Spleen (tissue), 11 donors: ENCODE measurements around the gene GMDS. TPM values are rescaled to one million over a fixed set of nuclear protein-coding genes. Genes with fewer than 3 reads are reported as not detected.

ENCODE experiments used
- DNase-seq: peaks from one replicate; pipeline ENCODE4 v3.0.0-alpha.2; 2020
- H3K27ac ChIP-seq, 8 donors: fragments of 200-600 bp; sonication (generic) in 7 of 8; 1 replicate in 4 of 8; 2 replicates in 4 of 8; pipeline versions ENCODE4 v1.5.0 to v1.8.0; 2016 to 2021; ENCODE audit warnings: inconsistent platforms in 4 of 8, mild to moderate bottlenecking in 4 of 8, moderate library complexity in 1 of 8
- H3K27me3 ChIP-seq, 7 donors: fragments of 200-600 bp; sonication (generic) in 6 of 7; replicated peaks in 1 of 7; 1 replicate in 4 of 7; 2 replicates in 3 of 7; pipeline versions ENCODE4 v1.5.0 to v1.8.0; 2016 to 2021; ENCODE audit warnings: inconsistent platforms in 3 of 7, mild to moderate bottlenecking in 1 of 7
- H3K36me3 ChIP-seq, 6 donors: fragments of 200-600 bp; sonication (generic) in 5 of 6; 1 replicate in 4 of 6; 2 replicates in 2 of 6; pipeline versions ENCODE4 v1.5.0 to v1.8.0; 2016 to 2021; ENCODE audit warnings: inconsistent platforms in 2 of 6
- H3K4me1 ChIP-seq, 6 donors: fragments of 200-600 bp; sonication (generic) in 5 of 6; 1 replicate in 3 of 6; 2 replicates in 3 of 6; pipeline versions ENCODE4 v1.5.0 to v1.8.0; 2016 to 2021; ENCODE audit warnings: inconsistent platforms in 3 of 6
- H3K4me3 ChIP-seq, 8 donors: fragments of 200-600 bp; sonication (generic) in 7 of 8; 1 replicate in 4 of 8; 2 replicates in 4 of 8; pipeline versions ENCODE4 v1.5.0 to v1.8.0; 2016 to 2021; ENCODE audit warnings: inconsistent platforms in 4 of 8, mild to moderate bottlenecking in 4 of 8, moderate library complexity in 2 of 8
- H3K9me3 ChIP-seq, 8 donors: fragments of 200-600 bp; sonication (generic) in 7 of 8; 1 replicate in 4 of 8; 2 replicates in 4 of 8; pipeline versions ENCODE4 v1.5.0 to v1.8.0; 2016 to 2021; ENCODE audit warnings: inconsistent platforms in 4 of 8
- POLR2A ChIP-seq, 3 donors: fragments of 450-650 bp; IDR thresholded peaks; one replicate each; pipeline ENCODE4 v1.5.1; 2017; ENCODE audit warnings: antibody characterized with exemption in 3 of 3, mild to moderate bottlenecking in 1 of 3
- POLR2AphosphoS5 ChIP-seq, 3 donors: sonication (generic); formaldehyde crosslinking; IDR thresholded peaks; one replicate each; pipeline ENCODE4 v1.5.1; 2017; ENCODE audit warnings: antibody characterized with exemption in 3 of 3
- WGBS, 5 donors: extraction: QIAGEN DNeasy Blood & Tissue Kit in 3 of 5; methylation state at CpG; one replicate each; pipeline versions ENCODE4 v1.1.5 to v1.1.7; 2013 to 2018; 5-methylcytosine and 5-hydroxymethylcytosine counted together
- intact Hi-C: fragments of 100-400 bp; cut with DNase I; formaldehyde crosslinking; loops from one replicate; pipeline ENCODE4 v1.15.0; 2023; ENCODE audit warnings: low total_unique reads
- polyA plus RNA-seq, 3 donors: library from polyadenylated mRNA; stranded (reverse); fragments of 200-250 nt; gene quantifications; one replicate each; pipeline ENCODE4 v1.2.1, GENCODE V29; 2013
- total RNA-seq, 7 donors: library from RNA; depleted of rRNA in 3 of 7; stranded (reverse); fragments of >200 nt in 3 of 7; fragmentation: NEBNext Ultra II Directional in 4 of 7; extraction: Animal tissue kit (Norgen Biotek cat#: 25700) in 4 of 7; gene quantifications; one replicate each; pipeline versions ENCODE4 v1.1.0 to v1.2.1, GENCODE V29; 2016 to 2021
- TF ChIP-seq, protein P1 (sequence below), 11 experiments: fragments of 200-600 bp in 7 of 11; fragments of 450-650 bp in 4 of 11; sonication (generic) in 4 of 11; IDR thresholded peaks in 8 of 11; conservative IDR thresholded peaks in 3 of 11; 1 replicate in 7 of 11; 2 replicates in 4 of 11; pipeline versions ENCODE4 v1.4.0 to v1.8.0; 2016 to 2021; ENCODE audit warnings: antibody characterized with exemption in 11 of 11, inconsistent platforms in 4 of 11, mild to moderate bottlenecking in 1 of 11
- donor health status: healthy with polysubstance abuse.
- donor health status: DM: no; HTN: no; CAD: no; lungs with moderate emphysema.
- donor health status: DM: no; HTN: no; CAD: no.
- donor health status: Bipolar disorder and iron deficiency.
- donor health status: healthy.
- donor health status: DM: no; HTN: no; CAD: no.
- donor health status: DM: yes; HTN: yes; CAD: no.

The GMDS gene
- total and polyA plus RNA-seq, 10 donors: 9.1 to 30.8 (median 17.7) TPM

DNA sequence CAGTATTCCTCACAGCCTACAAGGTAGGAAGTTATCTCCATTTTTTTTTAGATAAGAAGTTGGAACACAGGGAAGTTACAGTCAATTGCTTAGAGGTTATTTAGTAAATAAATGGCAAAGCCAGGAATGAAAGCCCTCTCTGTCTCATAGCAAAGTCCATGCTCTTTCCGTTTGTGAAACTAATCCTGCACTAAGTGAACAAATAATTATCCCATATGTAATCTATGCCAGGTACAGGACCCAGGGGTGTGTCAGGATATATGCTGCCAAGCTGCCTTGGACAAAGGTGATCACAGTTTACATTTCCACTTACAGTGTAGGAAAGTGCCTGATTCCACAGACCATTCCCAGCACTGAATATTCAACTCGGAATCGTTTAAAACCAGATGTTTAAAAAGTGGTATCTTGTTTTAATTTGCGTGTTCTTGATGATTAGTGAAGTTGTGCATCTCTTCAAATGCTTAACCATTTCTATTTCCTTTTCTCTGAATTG lies 13.6 kb upstream of the GMDS start:
- Histone ChIP-seq H3K4me3 (no peak overlapping the region), H3K36me3 (peaks cover 0 to 51% (median 7%) of the 10 kb centered on the region in 6 donors), H3K27me3 (no peaks in the 10 kb centered on the region), H3K9me3 (peaks cover 0 to 14% (median 7%) of the 10 kb centered on the region in 8 donors), H3K27ac (no peak overlapping the region), H3K4me1 (no peaks in the 10 kb centered on the region)
- WGBS, 5 donors: 69 to 83% (median 83%) methylated on average over 4 of the region's 4 CpGs
- DNase-seq: no peak
- intact Hi-C loops: no loop called here
- TF ChIP-seq, protein P1, sequence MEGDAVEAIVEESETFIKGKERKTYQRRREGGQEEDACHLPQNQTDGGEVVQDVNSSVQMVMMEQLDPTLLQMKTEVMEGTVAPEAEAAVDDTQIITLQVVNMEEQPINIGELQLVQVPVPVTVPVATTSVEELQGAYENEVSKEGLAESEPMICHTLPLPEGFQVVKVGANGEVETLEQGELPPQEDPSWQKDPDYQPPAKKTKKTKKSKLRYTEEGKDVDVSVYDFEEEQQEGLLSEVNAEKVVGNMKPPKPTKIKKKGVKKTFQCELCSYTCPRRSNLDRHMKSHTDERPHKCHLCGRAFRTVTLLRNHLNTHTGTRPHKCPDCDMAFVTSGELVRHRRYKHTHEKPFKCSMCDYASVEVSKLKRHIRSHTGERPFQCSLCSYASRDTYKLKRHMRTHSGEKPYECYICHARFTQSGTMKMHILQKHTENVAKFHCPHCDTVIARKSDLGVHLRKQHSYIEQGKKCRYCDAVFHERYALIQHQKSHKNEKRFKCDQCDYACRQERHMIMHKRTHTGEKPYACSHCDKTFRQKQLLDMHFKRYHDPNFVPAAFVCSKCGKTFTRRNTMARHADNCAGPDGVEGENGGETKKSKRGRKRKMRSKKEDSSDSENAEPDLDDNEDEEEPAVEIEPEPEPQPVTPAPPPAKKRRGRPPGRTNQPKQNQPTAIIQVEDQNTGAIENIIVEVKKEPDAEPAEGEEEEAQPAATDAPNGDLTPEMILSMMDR (IDR thresholded peaks at IDR 0.05 in 8 of 11, conservative IDR thresholded peaks at IDR 0.05 in 3 of 11): no peak
- TF ChIP-seq POLR2AphosphoS5 (IDR thresholded peaks at IDR 0.05) (no peak), POLR2A (IDR thresholded peaks at IDR 0.05) (no peak)

DNA sequence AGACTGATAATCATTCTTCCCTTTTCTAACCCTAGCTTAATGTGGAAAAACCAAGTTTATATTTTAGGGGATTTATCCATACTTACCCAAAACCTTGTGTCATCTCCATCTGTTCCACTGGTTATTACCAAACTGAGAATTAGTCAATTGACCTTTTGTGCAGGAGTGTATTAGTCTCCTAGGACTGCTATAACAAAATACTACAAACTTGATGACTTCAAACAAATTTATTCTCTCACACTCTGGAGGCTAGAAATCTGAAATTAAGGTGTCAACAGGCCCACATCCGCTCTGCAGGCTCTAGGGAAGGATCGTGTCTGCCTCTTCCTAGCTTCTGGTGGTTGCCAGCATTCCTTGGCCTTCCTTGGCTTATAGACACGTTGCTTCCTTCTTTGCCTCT lies 12.7 kb upstream of the GMDS start:
- Histone ChIP-seq H3K36me3 (peaks cover 0 to 55% (median 13%) of the 10 kb centered on the region in 6 donors), H3K9me3 (peaks cover 0 to 15% (median 7%) of the 10 kb centered on the region in 8 donors), H3K27ac (no peak overlapping the region), H3K4me1 (no peaks in the 10 kb centered on the region), H3K4me3 (no peak overlapping the region), H3K27me3 (no peaks in the 10 kb centered on the region)
- intact Hi-C loops: no loop called here
- no peak for DNase-seq
- 93 to 96% (median 94%) methylated on average over 3 of the region's 3 CpGs for WGBS, 5 donors
- no peak for TF ChIP-seq POLR2A (IDR thresholded peaks at IDR 0.05)
- TF ChIP-seq, protein P1 (IDR thresholded peaks at IDR 0.05 in 8 of 11, conservative IDR thresholded peaks at IDR 0.05 in 3 of 11): no peak
- no peak for TF ChIP-seq POLR2AphosphoS5 (IDR thresholded peaks at IDR 0.05)

DNA sequence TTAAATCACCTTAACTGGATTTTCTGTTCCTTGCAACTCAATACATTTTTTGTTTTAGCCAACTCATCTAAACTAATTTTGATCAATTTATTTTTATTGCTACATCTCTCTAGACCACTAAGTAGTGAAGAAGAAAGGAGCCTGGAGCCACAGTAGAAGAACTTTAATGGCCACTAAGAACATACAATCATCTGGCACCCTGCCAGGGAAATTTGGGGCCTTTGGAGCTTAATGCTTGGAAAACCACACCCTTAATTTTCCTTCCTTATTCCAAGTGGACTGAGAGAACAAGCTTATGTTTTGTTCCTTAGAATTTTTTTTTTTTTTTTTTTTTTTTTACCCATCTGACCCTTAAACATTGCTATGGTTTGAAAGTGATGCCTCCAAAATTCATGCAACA lies 12.0 kb upstream of the GMDS start:
- H3K27ac ChIP-seq: no peak overlapping the region
- H3K4me3 ChIP-seq: no peak overlapping the region
- no peak for DNase-seq
- no peaks in the 10 kb centered on the region for H3K4me1 ChIP-seq
- H3K36me3 ChIP-seq: peaks cover 0 to 63% (median 16%) of the 10 kb centered on the region in 6 donors
- TF ChIP-seq POLR2AphosphoS5 (IDR thresholded peaks at IDR 0.05) (no peak), POLR2A (IDR thresholded peaks at IDR 0.05) (no peak)
- TF ChIP-seq, protein P1 (IDR thresholded peaks at IDR 0.05 in 8 of 11, conservative IDR thresholded peaks at IDR 0.05 in 3 of 11): no peak
- intact Hi-C loops: no loop called here
- no peaks in the 10 kb centered on the region for H3K27me3 ChIP-seq
- H3K9me3 ChIP-seq: peaks cover 0 to 15% (median 7%) of the 10 kb centered on the region in 8 donors

DNA sequence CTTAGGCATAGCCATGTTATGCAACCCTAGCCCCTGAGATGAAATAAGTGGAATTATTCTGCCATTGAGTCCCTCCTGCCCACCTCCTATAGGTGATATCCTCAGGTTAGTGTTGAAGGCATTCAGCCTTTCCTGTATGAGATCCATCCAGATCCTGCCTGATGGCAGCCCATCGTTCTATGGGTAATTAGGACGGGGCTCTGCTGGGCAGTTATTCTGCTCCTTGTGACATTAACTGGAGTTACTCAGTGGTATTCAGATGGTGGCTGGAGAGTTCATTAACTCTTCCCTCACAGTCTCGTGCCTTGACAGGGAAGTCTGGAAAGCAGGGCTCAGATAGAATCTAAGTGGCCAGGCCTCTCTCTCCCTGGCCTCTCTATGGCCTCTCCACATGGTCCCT lies 9.3 kb upstream of the GMDS start:
- intact Hi-C loops: no loop called here
- H3K27ac ChIP-seq: no peak overlapping the region
- 95 to 100% (median 98%) methylated on average over 3 of the region's 3 CpGs for WGBS, 5 donors

More for the DNA sequence above, 9.3 kb upstream of the GMDS start:
- no peak for DNase-seq
- Histone ChIP-seq H3K9me3 (peaks cover 0 to 15% (median 7%) of the 10 kb centered on the region in 8 donors), H3K4me3 (no peak overlapping the region), H3K4me1 (no peaks in the 10 kb centered on the region), H3K27me3 (no peaks in the 10 kb centered on the region), H3K36me3 (peaks cover 0 to 78% (median 16%) of the 10 kb centered on the region in 6 donors)
- TF ChIP-seq POLR2A (IDR thresholded peaks at IDR 0.05) (no peak), POLR2AphosphoS5 (IDR thresholded peaks at IDR 0.05) (no peak)
- TF ChIP-seq, protein P1 (IDR thresholded peaks at IDR 0.05 in 8 of 11, conservative IDR thresholded peaks at IDR 0.05 in 3 of 11): no peak
